ENCODE data around the gene MCM3AP.

GRCh38 chr21:46226146-46226545 is 59.3 kb downstream of the MCM3AP start:
- TF ChIP-seq CTCF (IDR thresholded peaks at IDR 0.05; ENCODE audit: borderline replicate concordance, extremely low read depth, low read length, poor library complexity, severe bottlenecking) (no peak), EZH2 (IDR thresholded peaks at IDR 0.05; ENCODE audit: borderline replicate concordance, low read depth, low read length, severe bottlenecking) (no peak)
